ENCODE measurements around the gene STIM1.

Gene STIM1

DNA sequence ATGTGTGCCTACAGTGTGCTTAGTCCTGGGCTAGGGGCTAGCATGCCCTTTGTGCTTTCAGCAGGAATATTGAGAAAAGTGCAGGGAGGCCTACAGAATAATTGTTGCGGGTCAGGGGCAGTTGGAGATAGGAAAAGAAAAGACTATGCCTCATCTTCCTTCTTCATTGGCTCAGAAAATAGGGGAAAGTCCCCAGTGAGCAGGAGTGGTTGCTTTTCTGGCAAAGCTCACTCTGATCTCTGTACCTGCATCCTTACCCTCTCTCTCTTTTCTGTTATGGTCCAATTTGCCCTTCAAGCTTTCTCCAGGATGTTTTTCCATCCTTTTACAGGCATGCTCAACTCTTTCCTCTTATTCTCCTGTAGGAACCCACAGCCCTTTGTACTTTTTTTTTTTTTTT, 209.6 kb downstream of the STIM1 start:
- H3K27me3 Mint-ChIP-seq (ENCODE audit: low read depth) = no peaks in the 10 kb centered on the region
- TF ChIP-seq, protein P1, sequence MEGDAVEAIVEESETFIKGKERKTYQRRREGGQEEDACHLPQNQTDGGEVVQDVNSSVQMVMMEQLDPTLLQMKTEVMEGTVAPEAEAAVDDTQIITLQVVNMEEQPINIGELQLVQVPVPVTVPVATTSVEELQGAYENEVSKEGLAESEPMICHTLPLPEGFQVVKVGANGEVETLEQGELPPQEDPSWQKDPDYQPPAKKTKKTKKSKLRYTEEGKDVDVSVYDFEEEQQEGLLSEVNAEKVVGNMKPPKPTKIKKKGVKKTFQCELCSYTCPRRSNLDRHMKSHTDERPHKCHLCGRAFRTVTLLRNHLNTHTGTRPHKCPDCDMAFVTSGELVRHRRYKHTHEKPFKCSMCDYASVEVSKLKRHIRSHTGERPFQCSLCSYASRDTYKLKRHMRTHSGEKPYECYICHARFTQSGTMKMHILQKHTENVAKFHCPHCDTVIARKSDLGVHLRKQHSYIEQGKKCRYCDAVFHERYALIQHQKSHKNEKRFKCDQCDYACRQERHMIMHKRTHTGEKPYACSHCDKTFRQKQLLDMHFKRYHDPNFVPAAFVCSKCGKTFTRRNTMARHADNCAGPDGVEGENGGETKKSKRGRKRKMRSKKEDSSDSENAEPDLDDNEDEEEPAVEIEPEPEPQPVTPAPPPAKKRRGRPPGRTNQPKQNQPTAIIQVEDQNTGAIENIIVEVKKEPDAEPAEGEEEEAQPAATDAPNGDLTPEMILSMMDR (IDR thresholded peaks at IDR 0.05; ENCODE audit: unreplicated experiment in 3 of 3) = no peak
- peak overlapping the region in 1 of 3 experiments; percentile 29 for H3K27ac Mint-ChIP-seq
- H3K9me3 Mint-ChIP-seq = no peaks in the 10 kb centered on the region
- no peaks in the 10 kb centered on the region for H3K4me1 Mint-ChIP-seq
- peaks cover 7% of the 10 kb centered on the region for H3K36me3 Mint-ChIP-seq (ENCODE audit: low read depth)
- no peak overlapping the region for H3K4me3 Mint-ChIP-seq

DNA sequence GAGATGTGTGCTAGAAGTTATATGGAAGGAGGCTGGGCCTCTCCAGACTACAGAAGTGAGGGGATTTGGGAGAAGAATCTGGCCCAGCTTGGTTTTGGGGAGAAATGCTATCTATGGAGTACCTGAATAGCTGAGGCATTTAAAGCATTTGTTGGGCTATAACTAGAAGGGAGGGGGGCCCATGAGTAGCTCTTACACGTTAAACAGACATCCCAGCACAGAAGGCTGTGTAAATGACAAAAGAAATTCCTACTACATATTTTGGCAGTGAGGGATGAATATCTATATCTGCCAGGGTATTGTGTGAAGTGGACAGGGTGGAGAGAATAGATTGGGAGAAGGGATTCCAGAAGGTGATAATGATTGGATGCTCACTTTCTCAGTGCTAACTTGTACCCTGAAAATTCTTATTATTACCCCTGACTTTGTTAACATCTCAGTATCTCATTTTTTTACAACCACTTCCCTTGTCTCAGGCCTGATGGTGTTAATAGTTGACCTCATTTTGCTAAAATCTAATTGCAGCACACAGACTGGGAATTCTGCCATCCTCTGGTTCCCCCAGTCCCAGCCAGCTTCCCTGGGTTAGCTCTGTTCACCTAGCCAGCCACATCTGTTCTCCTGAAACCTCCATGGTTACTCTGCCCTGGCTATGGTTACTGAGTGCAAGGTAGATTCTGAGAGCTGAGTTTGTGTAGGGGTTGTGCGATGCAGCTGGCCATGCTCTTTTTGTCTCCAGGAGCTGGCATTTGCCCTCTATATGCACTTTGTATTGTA, 210.3 kb downstream of the STIM1 start:
- H3K27ac Mint-ChIP-seq = peak overlapping the region in 1 of 3 experiments; percentile 29
- H3K9me3 Mint-ChIP-seq = no peaks in the 10 kb centered on the region
- TF ChIP-seq, protein P1 (IDR thresholded peaks at IDR 0.05; ENCODE audit: unreplicated experiment in 3 of 3) = no peak
- H3K4me1 Mint-ChIP-seq = peaks cover 6% of the 10 kb centered on the region
- H3K27me3 Mint-ChIP-seq (ENCODE audit: low read depth) = no peaks in the 10 kb centered on the region
- H3K4me3 Mint-ChIP-seq = no peak overlapping the region
- H3K36me3 Mint-ChIP-seq (ENCODE audit: low read depth) = no peaks in the 10 kb centered on the region

DNA sequence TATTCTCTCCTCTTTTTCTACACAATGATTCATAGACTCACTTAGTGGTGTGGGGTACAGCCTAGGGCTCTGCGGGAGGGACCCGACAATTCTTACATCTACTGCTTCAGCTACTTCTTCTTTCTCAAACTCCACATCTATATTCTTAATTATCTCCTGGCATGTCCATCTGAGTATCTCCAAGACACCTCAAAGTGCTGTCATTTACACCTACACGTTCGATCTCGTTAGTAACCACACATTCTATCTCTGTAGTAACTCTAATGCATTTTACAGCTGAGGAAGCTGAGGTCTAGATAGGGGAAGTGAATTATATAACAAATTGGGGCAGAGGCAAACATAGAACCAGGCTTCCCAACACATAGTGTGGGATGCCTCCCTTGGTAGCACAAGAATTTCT, 211.4 kb downstream of the STIM1 start:
- TF ChIP-seq, protein P1 (IDR thresholded peaks at IDR 0.05; ENCODE audit: unreplicated experiment in 3 of 3) = no peak
- no peaks in the 10 kb centered on the region for H3K36me3 Mint-ChIP-seq (ENCODE audit: low read depth)
- H3K9me3 Mint-ChIP-seq = no peaks in the 10 kb centered on the region
- H3K4me3 Mint-ChIP-seq = no peak overlapping the region
- no peaks in the 10 kb centered on the region for H3K27me3 Mint-ChIP-seq (ENCODE audit: low read depth)
- peaks cover 14% of the 10 kb centered on the region for H3K4me1 Mint-ChIP-seq
- H3K27ac Mint-ChIP-seq = no peak overlapping the region

DNA sequence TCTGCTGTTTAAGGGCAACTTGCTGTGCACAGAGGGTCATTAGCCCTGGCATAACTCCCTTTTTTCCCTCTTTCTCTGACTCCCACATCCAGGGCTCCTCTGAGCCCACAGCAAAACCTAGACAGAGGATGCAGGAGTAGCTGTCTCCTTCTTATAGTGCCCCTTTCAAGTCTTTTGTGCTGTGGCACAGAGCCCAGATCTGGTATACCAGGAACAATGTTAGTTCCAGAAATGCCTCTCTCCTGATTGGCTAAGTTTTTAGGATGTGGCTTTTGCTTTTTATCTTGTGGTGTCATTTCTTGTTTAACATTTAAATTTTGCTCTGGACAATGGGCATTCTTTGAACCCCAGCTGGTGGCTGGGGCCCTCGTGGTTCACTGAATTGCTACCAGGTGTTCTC, 213.5 kb downstream of the STIM1 start:
- Mint-ChIP-seq H3K27ac (no peak overlapping the region), H3K9me3 (no peaks in the 10 kb centered on the region), H3K4me3 (no peak overlapping the region), H3K27me3 (ENCODE audit: low read depth) (no peaks in the 10 kb centered on the region), H3K36me3 (ENCODE audit: low read depth) (no peaks in the 10 kb centered on the region), H3K4me1 (peaks cover 25% of the 10 kb centered on the region)
- TF ChIP-seq, protein P1 (IDR thresholded peaks at IDR 0.05; ENCODE audit: unreplicated experiment in 3 of 3) = no peak

DNA sequence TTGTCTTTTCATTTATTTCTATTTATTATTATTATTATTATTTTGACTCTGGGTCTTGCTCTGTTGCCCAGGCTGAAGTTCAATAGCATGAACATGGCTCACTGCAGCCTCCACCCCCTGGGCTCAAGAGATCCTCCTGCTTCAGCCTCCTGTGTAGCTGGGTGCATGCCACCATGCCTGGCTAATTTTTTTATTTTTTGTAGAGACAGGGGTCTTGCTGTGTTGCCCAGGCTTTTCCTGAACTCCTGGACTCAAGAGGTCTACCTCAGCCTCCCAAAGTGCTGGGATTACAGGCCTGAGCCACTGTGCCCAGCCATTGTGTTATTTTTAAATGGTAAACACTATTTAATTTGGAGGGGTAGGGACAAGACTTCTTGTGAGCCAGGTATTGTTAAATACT, 215.9 kb downstream of the STIM1 start:
- H3K4me1 Mint-ChIP-seq = peaks cover 25% of the 10 kb centered on the region
- H3K36me3 Mint-ChIP-seq (ENCODE audit: low read depth) = no peaks in the 10 kb centered on the region
- no peaks in the 10 kb centered on the region for H3K27me3 Mint-ChIP-seq (ENCODE audit: low read depth)
- no peaks in the 10 kb centered on the region for H3K9me3 Mint-ChIP-seq
- no peak overlapping the region for H3K4me3 Mint-ChIP-seq
- H3K27ac Mint-ChIP-seq = peak overlapping the region; percentile 58 to 89 (median 83)
- TF ChIP-seq, protein P1 (IDR thresholded peaks at IDR 0.05; ENCODE audit: unreplicated experiment in 3 of 3) = no peak

DNA sequence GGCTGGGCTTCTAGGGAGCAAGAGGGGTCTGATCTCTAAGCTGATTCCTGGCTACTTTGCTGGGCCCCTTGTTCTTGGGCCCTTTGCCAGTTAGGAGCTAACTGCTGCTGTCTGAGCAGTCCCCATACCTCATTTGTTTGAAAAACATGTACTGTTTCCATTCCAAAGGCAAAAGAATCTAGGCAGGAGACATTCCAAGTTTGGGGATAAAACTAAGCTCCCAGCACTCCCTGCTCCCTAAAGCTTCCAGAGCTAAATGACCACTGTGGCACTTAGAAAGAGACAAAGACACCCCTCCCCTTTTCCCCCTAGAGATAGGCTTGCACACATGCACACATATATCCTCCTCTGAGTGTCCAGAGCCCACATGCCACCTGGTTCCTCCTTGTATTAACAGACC, 216.4 kb downstream of the STIM1 start:
- no peaks in the 10 kb centered on the region for H3K36me3 Mint-ChIP-seq (ENCODE audit: low read depth)
- no peak overlapping the region for H3K4me3 Mint-ChIP-seq
- H3K9me3 Mint-ChIP-seq = no peaks in the 10 kb centered on the region
- H3K27ac Mint-ChIP-seq = peak overlapping the region; percentile 58 to 89 (median 83)
- H3K4me1 Mint-ChIP-seq = peaks cover 25% of the 10 kb centered on the region
- H3K27me3 Mint-ChIP-seq (ENCODE audit: low read depth) = no peaks in the 10 kb centered on the region
- TF ChIP-seq, protein P1 (IDR thresholded peaks at IDR 0.05; ENCODE audit: unreplicated experiment in 3 of 3) = no peak

Measured in nephron (organoid).